ENCODE data around the gene BRINP2.

GRCh38 chr1:177216587-177217202, 45.9 kb downstream of the BRINP2 start:
- TF ChIP-seq RAD21 (IDR thresholded peaks at IDR 0.05; ENCODE audit: low read depth) = no peak
- no peak for TF ChIP-seq FOXM1 (IDR thresholded peaks at IDR 0.05; ENCODE audit: borderline replicate concordance, low read depth)
- no peak for TF ChIP-seq TAF1 (IDR thresholded peaks at IDR 0.05; ENCODE audit: low read depth)
- TF ChIP-seq NFIC (IDR thresholded peaks at IDR 0.05) = no peak
- TF ChIP-seq TEAD4 (IDR thresholded peaks at IDR 0.05) = no peak
